GM12892 (cell line): ENCODE measurements around the gene USP5.

Experiments used
- POLR2A ChIP-seq: IDR thresholded peaks from 2 replicates; pipeline ENCODE4 v1.6.1; 2011; ENCODE audit warnings: low read depth, low read length, control low read depth
- POLR2AphosphoS5 ChIP-seq: IDR thresholded peaks from 2 replicates; pipeline ENCODE4 v1.6.1; 2011; ENCODE audit warnings: low read depth, low read length, control low read depth

DNA sequence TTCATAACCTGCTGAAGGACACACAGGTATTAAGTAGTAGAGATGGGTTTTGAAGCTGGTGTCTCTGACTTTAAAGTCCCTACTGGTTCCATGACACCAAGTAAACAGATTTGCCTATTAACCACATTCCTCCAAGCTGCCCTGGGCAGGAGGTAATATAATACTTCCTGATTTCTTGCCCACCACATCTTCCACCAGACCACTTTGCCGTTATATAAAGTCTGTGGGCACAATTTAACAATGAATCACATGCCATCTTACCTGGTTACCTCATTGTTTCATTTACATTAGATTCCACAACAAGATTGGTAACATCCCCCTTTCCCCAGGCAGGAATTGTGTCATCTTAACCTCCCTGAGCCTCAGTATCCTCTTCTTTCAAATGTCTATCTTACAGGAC lies 51.8 kb downstream of the USP5 start:
- TF ChIP-seq POLR2AphosphoS5 (no peak), POLR2A (no peak)
